HepG2 (cell line): ENCODE data around the gene IL17RC. TPM values are rescaled to one million over a fixed set of nuclear protein-coding genes. Genes with fewer than 3 reads are reported as not detected.

Experiments used
- BHLHE40 ChIP-seq: IDR thresholded peaks from 2 replicates; pipeline ENCODE4 v1.6.1; 2011; ENCODE audit warnings: low read length, improper control_type of control experiment
- KDM3A ChIP-seq: IDR thresholded peaks from 2 replicates; pipeline ENCODE4 v1.6.1; 2018; ENCODE audit warnings: low read depth, missing compliant biosample characterization
- KDM5B ChIP-seq: sonication (generic); formaldehyde crosslinking; IDR thresholded peaks from 2 replicates; pipeline ENCODE4 v1.4.0; 2020; ENCODE audit warnings: missing genetic modification reagents, mild to moderate bottlenecking, borderline replicate concordance
- NPAS2 ChIP-seq: sonication (generic); formaldehyde crosslinking; IDR thresholded peaks from 2 replicates; pipeline ENCODE4 v1.8.0; 2022; ENCODE audit warnings: mild to moderate bottlenecking, missing genetic modification reagents, borderline replicate concordance
- PHF5A ChIP-seq: IDR thresholded peaks from one replicate; pipeline ENCODE4 v1.6.1; 2018; ENCODE audit warnings: low read depth, missing genetic modification reagents; ENCODE audit not compliant: unreplicated experiment
- STAT5B ChIP-seq: sonication (generic); formaldehyde crosslinking; IDR thresholded peaks from 2 replicates; pipeline ENCODE4 v1.4.0; 2020; ENCODE audit warnings: missing genetic modification reagents
- XRCC5 ChIP-seq: fragments of 200-400 bp; formaldehyde crosslinking; optimal IDR thresholded peaks from 2 replicates; pipeline ENCODE3; 2017; ENCODE audit warnings: mild to moderate bottlenecking, low read length
- ZKSCAN5 ChIP-seq: sonication (generic); formaldehyde crosslinking; IDR thresholded peaks from 2 replicates; pipeline ENCODE4 v1.5.1; 2020; ENCODE audit warnings: mild to moderate bottlenecking, missing genetic modification reagents
- ZNF143 ChIP-seq: sonication (generic); formaldehyde crosslinking; IDR thresholded peaks from 2 replicates; pipeline ENCODE4 v1.4.0; 2020; ENCODE audit warnings: missing genetic modification reagents
- ZNF263 ChIP-seq: sonication (generic); formaldehyde crosslinking; IDR thresholded peaks from 2 replicates; pipeline ENCODE4 v1.4.0; 2020; ENCODE audit warnings: missing genetic modification reagents
- ZNF30 ChIP-seq: sonication (generic); formaldehyde crosslinking; IDR thresholded peaks from 2 replicates; pipeline ENCODE4 v1.5.0; 2020; ENCODE audit warnings: mild to moderate bottlenecking, missing genetic modification reagents
- ZNF343 ChIP-seq: sonication (generic); formaldehyde crosslinking; IDR thresholded peaks from 2 replicates; pipeline ENCODE4 v1.4.0; 2020; ENCODE audit warnings: mild to moderate bottlenecking, missing genetic modification reagents
- ZNF441 ChIP-seq: sonication (generic); formaldehyde crosslinking; IDR thresholded peaks from 2 replicates; pipeline ENCODE4 v1.7.0; 2021; ENCODE audit warnings: missing genetic modification reagents, borderline replicate concordance
- ZNF556 ChIP-seq: sonication (generic); formaldehyde crosslinking; IDR thresholded peaks from 2 replicates; pipeline ENCODE4 v1.4.0; 2020; ENCODE audit warnings: mild to moderate bottlenecking, missing genetic modification reagents, borderline replicate concordance
- ZNF614 ChIP-seq: IDR thresholded peaks from 2 replicates; pipeline ENCODE4 v1.6.1; 2018; ENCODE audit warnings: missing biosample characterization, missing genetic modification reagents, inconsistent platforms, borderline replicate concordance
- polyA plus RNA-seq, 8 experiments: library from polyadenylated mRNA; depleted of rRNA in 3 of 8; stranded (reverse) in 7 of 8; unstranded in 1 of 8; fragments of >200 nt; fragmentation: Illumina TruSeq in 4 of 8; extraction: Trizol in 4 of 8; gene quantifications; 2 replicates each; pipeline versions ENCODE4 v1.2.1 to v1.2.3, GENCODE V29; 2011 to 2016; ENCODE audit warnings: low read depth in 4 of 8, missing spikeins in 1 of 8, mixed read lengths in 1 of 8; ENCODE audit not compliant: insufficient read depth in 1 of 8
- total RNA-seq, 5 experiments: library from RNA; depleted of rRNA; stranded (reverse); fragments of >200 nt; fragmentation: Illumina TruSeq; extraction: Trizol; gene quantifications; 2 replicates each; pipeline ENCODE4 v1.2.3, GENCODE V29; 2016; ENCODE audit warnings: low read depth in 1 of 5
- TF ChIP-seq, protein P1 (sequence below): IDR thresholded peaks from 2 replicates; pipeline ENCODE4 v1.6.1; 2012; ENCODE audit warnings: inconsistent platforms
- TF ChIP-seq, protein P2 (sequence below): sonication (generic); formaldehyde crosslinking; IDR thresholded peaks from 2 replicates; pipeline ENCODE4 v1.4.0; 2020; ENCODE audit warnings: missing genetic modification reagents
- TF ChIP-seq, protein P3 (sequence below), 2 experiments: sonication (generic) in 1 of 2; formaldehyde crosslinking in 1 of 2; IDR thresholded peaks; 2 replicates each; pipeline versions ENCODE4 v1.4.0 to v1.6.1; 2016 to 2020; ENCODE audit warnings: borderline replicate concordance in 1 of 2, low read depth in 1 of 2, mild to moderate bottlenecking in 1 of 2, missing genetic modification reagents in 1 of 2
- TF ChIP-seq, protein P4 (sequence below): sonication (generic); formaldehyde crosslinking; IDR thresholded peaks from 2 replicates; pipeline ENCODE4 v1.9.0; 2021; ENCODE audit warnings: missing genetic modification reagents, mild to moderate bottlenecking, borderline replicate concordance
- TF ChIP-seq, protein P5 (sequence below): sonication (generic); formaldehyde crosslinking; IDR thresholded peaks from 2 replicates; pipeline ENCODE4 v1.4.0; 2020; ENCODE audit warnings: missing genetic modification reagents

Gene IL17RC
- total and polyA plus RNA-seq, 2 of the 13 experiments (the other 11 are each of a cell fraction or from before 2014, with no cell fraction given): 20.7 to 24.0 TPM

DNA sequence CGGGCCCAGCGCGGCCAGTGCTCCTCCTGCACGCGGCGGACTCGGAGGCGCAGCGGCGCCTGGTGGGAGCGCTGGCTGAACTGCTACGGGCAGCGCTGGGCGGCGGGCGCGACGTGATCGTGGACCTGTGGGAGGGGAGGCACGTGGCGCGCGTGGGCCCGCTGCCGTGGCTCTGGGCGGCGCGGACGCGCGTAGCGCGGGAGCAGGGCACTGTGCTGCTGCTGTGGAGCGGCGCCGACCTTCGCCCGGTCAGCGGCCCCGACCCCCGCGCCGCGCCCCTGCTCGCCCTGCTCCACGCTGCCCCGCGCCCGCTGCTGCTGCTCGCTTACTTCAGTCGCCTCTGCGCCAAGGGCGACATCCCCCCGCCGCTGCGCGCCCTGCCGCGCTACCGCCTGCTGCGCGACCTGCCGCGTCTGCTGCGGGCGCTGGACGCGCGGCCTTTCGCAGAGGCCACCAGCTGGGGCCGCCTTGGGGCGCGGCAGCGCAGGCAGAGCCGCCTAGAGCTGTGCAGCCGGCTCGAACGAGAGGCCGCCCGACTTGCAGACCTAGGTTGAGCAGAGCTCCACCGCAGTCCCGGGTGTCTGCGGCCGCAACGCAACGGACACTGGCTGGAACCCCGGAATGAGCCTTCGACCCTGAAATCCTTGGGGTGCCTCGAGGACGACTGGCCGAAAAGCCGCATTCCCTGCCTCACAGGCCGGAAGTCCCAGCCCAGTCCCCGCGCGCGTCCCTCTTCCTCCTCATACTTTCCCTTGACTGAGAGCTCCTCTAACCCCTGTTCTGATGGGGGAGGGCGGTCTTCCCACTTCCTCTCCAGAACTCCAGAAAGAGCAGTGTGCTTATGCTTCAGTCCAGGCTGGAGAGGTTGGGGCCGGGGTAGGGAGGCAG is 1.4 kb upstream of the IL17RC start (continued):
- TF ChIP-seq NPAS2 (CRISPR knock-in tag) (no peak), ZNF143 (CRISPR knock-in tag) (no peak), XRCC5 (no peak), ZNF30 (CRISPR knock-in tag) (no peak; the same call in 1 of the 2 replicates), KDM5B (CRISPR knock-in tag) (peak; percentile 85; the same call in 1 of the 2 replicates), ZNF343 (CRISPR knock-in tag) (no peak), PHF5A (CRISPR knock-in tag) (peak; percentile 18), BHLHE40 (no peak), ZNF556 (CRISPR knock-in tag) (peak; percentile 17; the same call in 1 of the 2 replicates), ZKSCAN5 (CRISPR knock-in tag) (no peak), KDM3A (CRISPR knock-in tag) (peak; percentile 19; the same call in 1 of the 2 replicates), STAT5B (CRISPR knock-in tag) (no peak), ZNF614 (CRISPR knock-in tag) (no peak), ZNF441 (peak; percentile 84), ZNF263 (CRISPR knock-in tag) (peak; percentile 90)
- TF ChIP-seq, protein P1, sequence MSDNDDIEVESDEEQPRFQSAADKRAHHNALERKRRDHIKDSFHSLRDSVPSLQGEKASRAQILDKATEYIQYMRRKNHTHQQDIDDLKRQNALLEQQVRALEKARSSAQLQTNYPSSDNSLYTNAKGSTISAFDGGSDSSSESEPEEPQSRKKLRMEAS: peak; percentile 98
- TF ChIP-seq, protein P2, sequence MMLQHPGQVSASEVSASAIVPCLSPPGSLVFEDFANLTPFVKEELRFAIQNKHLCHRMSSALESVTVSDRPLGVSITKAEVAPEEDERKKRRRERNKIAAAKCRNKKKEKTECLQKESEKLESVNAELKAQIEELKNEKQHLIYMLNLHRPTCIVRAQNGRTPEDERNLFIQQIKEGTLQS: no peak
- TF ChIP-seq, protein P3, sequence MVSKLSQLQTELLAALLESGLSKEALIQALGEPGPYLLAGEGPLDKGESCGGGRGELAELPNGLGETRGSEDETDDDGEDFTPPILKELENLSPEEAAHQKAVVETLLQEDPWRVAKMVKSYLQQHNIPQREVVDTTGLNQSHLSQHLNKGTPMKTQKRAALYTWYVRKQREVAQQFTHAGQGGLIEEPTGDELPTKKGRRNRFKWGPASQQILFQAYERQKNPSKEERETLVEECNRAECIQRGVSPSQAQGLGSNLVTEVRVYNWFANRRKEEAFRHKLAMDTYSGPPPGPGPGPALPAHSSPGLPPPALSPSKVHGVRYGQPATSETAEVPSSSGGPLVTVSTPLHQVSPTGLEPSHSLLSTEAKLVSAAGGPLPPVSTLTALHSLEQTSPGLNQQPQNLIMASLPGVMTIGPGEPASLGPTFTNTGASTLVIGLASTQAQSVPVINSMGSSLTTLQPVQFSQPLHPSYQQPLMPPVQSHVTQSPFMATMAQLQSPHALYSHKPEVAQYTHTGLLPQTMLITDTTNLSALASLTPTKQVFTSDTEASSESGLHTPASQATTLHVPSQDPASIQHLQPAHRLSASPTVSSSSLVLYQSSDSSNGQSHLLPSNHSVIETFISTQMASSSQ (IDR thresholded peaks at IDR 0.05; ENCODE audit: low read depth): no peak
- TF ChIP-seq, protein P3 (CRISPR knock-in tag; IDR thresholded peaks at IDR 0.05; ENCODE audit: borderline replicate concordance): peak; percentile 40; the same call in 1 of the 2 replicates
- TF ChIP-seq, protein P4, sequence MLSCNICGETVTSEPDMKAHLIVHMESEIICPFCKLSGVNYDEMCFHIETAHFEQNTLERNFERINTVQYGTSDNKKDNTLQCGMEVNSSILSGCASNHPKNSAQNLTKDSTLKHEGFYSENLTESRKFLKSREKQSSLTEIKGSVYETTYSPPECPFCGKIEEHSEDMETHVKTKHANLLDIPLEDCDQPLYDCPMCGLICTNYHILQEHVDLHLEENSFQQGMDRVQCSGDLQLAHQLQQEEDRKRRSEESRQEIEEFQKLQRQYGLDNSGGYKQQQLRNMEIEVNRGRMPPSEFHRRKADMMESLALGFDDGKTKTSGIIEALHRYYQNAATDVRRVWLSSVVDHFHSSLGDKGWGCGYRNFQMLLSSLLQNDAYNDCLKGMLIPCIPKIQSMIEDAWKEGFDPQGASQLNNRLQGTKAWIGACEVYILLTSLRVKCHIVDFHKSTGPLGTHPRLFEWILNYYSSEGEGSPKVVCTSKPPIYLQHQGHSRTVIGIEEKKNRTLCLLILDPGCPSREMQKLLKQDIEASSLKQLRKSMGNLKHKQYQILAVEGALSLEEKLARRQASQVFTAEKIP (CRISPR knock-in tag): no peak
- TF ChIP-seq, protein P5, sequence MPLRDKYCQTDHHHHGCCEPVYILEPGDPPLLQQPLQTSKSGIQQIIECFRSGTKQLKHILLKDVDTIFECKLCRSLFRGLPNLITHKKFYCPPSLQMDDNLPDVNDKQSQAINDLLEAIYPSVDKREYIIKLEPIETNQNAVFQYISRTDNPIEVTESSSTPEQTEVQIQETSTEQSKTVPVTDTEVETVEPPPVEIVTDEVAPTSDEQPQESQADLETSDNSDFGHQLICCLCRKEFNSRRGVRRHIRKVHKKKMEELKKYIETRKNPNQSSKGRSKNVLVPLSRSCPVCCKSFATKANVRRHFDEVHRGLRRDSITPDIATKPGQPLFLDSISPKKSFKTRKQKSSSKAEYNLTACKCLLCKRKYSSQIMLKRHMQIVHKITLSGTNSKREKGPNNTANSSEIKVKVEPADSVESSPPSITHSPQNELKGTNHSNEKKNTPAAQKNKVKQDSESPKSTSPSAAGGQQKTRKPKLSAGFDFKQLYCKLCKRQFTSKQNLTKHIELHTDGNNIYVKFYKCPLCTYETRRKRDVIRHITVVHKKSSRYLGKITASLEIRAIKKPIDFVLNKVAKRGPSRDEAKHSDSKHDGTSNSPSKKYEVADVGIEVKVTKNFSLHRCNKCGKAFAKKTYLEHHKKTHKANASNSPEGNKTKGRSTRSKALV (CRISPR knock-in tag): peak; percentile 70; the same call in 1 of the 2 replicates
